ENCODE results near the gene GRIFIN.
A peak's percentile ranks its signal among the peaks of the same experiment; 100 is the strongest.
"Not testable (repeated sequence)": the region's sequence is repeated elsewhere in the genome, so short reads cannot be mapped to it uniquely, and the experiment has no call there.

The GRIFIN gene

DNA sequence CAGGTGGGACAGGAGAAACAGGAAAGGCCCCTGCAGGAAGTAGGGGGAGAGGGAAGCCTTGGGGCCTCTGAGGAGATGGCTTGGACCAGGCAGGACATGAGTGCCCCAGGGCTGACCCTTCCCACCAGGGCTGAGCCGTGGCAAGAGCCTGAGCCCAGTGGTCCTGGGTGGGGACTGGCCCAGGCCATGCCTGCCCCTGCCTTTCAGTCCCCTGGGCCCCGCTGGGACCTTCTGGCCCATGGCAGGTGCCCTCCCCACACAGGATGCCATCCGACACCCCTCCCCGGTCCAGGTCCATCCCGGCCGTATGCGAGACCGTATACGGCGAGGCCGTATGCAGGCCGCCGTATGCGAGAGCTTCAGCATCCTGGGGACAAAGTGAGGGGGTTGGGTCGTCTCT, 2.0 kb downstream of the GRIFIN start:
- peaks cover 8% of the 10 kb centered on the region; the same call in 1 of the 2 replicates for H3K4me1 ChIP-seq (ENCODE audit: insufficient read depth, low read length)
- no peak overlapping the region for H3K4me3 ChIP-seq (ENCODE audit: low read length)
- H3K27me3 ChIP-seq (ENCODE audit: insufficient read depth, low read length), result no peaks in the 10 kb centered on the region
- no peaks in the 10 kb centered on the region for H3K36me3 ChIP-seq (ENCODE audit: insufficient read depth, low read length)
- no peak overlapping the region for H3K27ac ChIP-seq (ENCODE audit: low read depth, low read length)
- 54% methylated on average over 14 of the region's 15 CpGs for WGBS
- no peak overlapping the region for H3K9ac ChIP-seq (ENCODE audit: low read depth, low read length)
- H3K9me3 ChIP-seq (ENCODE audit: insufficient read depth, low read depth, low read length), result no peaks in the 10 kb centered on the region

DNA sequence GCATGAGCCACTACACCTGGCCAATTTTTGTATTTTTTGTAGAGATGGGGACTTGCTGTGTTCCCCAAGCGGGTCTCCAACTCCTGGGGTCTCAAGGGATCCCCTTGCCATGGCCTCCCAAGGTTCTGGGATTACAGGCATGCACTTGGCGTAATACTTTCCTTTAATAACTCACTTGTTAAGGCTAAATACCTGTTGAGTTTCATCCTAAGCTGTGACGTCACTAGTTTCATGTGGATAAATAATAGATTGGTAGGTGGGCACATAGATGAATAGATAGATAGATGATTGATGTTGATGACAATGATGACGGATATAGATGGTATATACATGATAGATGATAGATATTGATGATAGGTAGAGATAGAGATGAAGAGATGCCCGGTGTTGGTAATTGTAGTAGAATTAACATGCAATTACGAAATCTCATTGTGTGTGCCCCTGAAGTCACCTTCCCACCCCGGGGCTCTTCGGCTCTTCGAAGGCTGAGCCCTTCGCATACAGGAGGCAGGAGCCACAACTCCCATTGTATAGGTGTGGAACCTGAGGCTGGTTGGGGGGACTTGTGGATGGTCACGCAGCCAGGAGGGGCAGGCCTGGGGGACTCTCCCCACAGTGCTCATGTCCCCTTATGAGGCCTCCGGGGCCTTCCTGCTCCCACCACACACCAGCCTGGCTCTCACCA, 2.6 kb downstream of the GRIFIN start:
- Histone ChIP-seq H3K36me3 (ENCODE audit: insufficient read depth, low read length) (no peaks in the 10 kb centered on the region), H3K4me1 (ENCODE audit: insufficient read depth, low read length) (peaks cover 8% of the 10 kb centered on the region; the same call in 1 of the 2 replicates), H3K27me3 (ENCODE audit: insufficient read depth, low read length) (no peaks in the 10 kb centered on the region), H3K27ac (ENCODE audit: low read depth, low read length) (no peak overlapping the region), H3K9me3 (ENCODE audit: insufficient read depth, low read depth, low read length) (no peaks in the 10 kb centered on the region), H3K9ac (ENCODE audit: low read depth, low read length) (no peak overlapping the region), H3K4me3 (ENCODE audit: low read length) (no peak overlapping the region)
- WGBS, result 91% methylated on average over 12 of the region's 12 CpGs

DNA sequence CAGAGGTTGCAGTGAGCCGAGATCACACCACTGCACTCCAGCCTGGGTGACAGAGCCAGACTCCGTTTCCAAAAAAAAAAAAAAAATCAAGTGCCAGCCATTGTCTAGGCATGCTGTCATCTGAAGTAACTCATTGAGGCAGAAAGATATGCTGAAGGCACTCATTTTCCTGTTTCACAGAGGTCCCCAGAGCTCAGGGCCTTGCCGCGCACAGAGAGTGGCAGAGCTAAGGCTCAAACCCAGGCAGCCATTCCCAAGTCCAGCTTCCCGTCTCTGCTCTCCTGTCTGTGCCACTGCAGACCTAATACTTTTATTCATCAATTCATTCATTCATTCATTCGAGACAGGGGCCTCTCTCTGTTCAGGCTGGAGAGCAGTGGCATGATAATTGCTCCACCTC, 3.5 kb downstream of the GRIFIN start:
- peaks cover 8% of the 10 kb centered on the region; the same call in 1 of the 2 replicates for H3K4me1 ChIP-seq (ENCODE audit: insufficient read depth, low read length)
- H3K9ac ChIP-seq (ENCODE audit: low read depth, low read length), result no peak overlapping the region
- 91% methylated on average over 6 of the region's 6 CpGs for WGBS

DNA sequence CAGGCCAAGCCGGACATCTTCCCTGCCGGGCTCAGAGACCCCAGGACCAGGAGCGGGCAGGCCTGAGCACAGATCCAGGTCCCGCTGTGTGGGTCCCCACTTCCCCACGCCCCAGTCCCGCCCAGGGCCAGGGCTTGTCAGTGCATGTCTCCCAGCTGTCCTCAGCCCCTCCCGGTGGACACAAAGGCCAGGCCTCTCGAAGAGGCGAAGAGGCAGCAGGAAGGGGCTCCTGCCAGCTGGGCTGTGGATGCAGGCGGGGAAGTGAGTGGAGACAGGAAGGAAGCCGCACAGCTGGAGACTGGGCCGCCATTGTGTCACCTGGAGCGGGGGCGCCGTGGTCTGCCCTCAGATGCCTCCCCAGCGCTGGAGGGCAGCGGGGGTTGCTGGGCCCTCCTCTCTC, 4.8 kb downstream of the GRIFIN start:
- H3K4me1 ChIP-seq (ENCODE audit: insufficient read depth, low read length), result peaks cover 8% of the 10 kb centered on the region; the same call in 1 of the 2 replicates
- no peak overlapping the region for H3K4me3 ChIP-seq (ENCODE audit: low read length)
- no peaks in the 10 kb centered on the region for H3K27me3 ChIP-seq (ENCODE audit: insufficient read depth, low read length)
- H3K27ac ChIP-seq (ENCODE audit: low read depth, low read length), result peak overlapping the region; percentile 51; the same call in 1 of the 2 replicates
- no peak overlapping the region for H3K9ac ChIP-seq (ENCODE audit: low read depth, low read length)
- WGBS, result 42% methylated on average over 17 of the region's 17 CpGs
- H3K36me3 ChIP-seq (ENCODE audit: insufficient read depth, low read length), result no peaks in the 10 kb centered on the region
- H3K9me3 ChIP-seq (ENCODE audit: insufficient read depth, low read depth, low read length), result no peaks in the 10 kb centered on the region

More for the DNA sequence above, 3.5 kb downstream of the GRIFIN start:
- Histone ChIP-seq H3K9me3 (ENCODE audit: insufficient read depth, low read depth, low read length) (no peaks in the 10 kb centered on the region), H3K4me3 (ENCODE audit: low read length) (no peak overlapping the region), H3K27ac (ENCODE audit: low read depth, low read length) (no peak overlapping the region), H3K36me3 (ENCODE audit: insufficient read depth, low read length) (no peaks in the 10 kb centered on the region), H3K27me3 (ENCODE audit: insufficient read depth, low read length) (no peaks in the 10 kb centered on the region)

DNA sequence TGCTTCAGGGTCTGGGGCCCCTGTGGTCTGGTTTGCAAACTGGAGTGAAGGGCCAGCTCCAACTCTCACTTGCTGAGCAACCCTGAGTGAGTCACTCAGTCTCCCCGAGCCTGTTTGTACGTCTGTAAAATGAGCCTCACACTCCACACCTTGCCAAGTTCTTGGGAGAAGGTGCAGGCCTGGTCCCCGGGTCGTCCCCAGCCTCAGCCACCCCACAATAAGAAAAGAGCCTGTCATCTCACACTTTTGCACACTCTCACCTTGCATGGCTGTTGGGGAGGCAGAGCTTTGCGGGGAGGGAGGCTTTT, 5.2 kb downstream of the GRIFIN start:
- WGBS, result 81% methylated on average over 5 of the region's 5 CpGs
- Histone ChIP-seq H3K27ac (ENCODE audit: low read depth, low read length) (peak overlapping the region; percentile 51; the same call in 1 of the 2 replicates), H3K9me3 (ENCODE audit: insufficient read depth, low read depth, low read length) (no peaks in the 10 kb centered on the region), H3K27me3 (ENCODE audit: insufficient read depth, low read length) (no peaks in the 10 kb centered on the region), H3K9ac (ENCODE audit: low read depth, low read length) (no peak overlapping the region), H3K36me3 (ENCODE audit: insufficient read depth, low read length) (no peaks in the 10 kb centered on the region), H3K4me3 (ENCODE audit: low read length) (no peak overlapping the region), H3K4me1 (ENCODE audit: insufficient read depth, low read length) (peaks cover 8% of the 10 kb centered on the region; the same call in 1 of the 2 replicates)

DNA sequence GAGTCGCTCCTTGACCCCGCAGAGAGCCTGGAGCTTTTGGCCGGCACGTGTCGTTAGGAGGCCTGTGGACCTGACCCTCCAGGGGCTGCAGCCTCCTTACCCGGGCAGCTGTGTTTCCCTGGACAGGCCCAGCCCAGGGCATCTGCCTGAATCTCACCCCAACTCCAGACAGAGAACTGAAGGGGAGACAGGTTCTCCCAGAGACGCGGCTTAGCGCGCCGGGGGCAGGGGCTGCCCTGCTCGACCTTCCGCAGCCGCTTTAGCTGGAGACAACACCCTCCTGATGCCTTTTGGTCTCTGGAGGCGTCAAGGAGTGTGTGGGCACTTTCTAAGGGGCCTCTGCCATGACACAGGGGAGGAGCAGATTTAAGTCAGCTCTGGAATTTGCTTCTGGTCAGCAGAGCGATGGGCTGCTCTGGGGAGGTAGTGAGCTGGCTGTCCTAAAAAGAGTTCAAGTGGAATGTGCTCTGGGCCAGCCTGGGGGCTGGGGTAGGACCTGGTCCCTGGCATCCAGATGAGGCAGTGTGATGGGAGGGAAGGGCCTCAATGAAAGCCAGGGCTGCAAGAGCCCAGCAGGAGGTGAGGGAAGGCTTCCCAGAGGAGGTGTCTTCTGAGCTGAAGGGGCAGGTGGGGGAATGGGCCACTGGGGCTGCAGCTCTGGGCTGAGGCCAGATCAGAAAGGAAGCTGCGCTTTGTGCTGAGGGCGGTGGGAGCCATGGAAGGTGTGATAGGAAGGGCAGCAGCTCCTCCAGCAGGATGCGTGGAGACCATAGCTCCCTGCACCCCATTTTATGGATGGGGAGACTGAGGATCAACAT, 5.8 kb downstream of the GRIFIN start:
- no peak overlapping the region for H3K27ac ChIP-seq (ENCODE audit: low read depth, low read length)

DNA sequence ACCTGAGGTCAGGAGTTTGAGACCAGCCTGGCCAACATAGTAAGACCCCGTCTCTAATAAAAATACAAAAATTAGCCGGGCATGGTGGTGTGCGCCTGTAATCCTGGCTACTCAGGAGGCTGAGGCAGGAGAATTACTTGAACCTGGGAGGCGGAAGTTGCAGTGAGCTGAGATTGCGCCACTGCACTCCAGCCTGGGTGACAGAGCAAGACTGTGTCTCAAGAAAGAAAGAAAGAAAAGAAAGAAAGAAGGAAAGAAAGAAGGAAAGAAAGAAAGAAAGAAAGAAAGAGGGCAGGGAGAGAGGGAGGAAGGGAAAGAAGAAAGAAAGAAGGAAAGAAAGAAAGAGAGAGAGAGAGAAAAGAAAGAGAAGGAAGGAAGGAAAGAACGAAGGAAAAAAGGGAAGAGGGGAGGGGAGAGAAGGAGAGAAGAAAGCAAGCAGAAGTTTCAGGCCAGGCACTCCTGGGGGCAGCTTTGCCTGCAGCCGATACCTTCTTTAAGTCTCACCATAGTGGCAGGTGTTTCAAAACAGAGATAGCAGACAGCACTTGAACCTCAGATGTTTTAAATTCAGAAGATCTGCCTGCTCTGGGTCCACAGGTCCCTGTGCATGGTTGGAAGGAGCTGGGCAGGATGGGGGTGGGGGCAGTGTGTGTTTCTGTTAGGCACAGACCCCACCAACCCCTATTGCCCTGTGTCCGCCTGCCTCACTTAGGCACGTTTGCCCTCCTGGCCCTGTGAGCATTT, 6.6 kb downstream of the GRIFIN start:
- not testable (repeated sequence) for H3K4me3 ChIP-seq (ENCODE audit: low read length); H3K9ac ChIP-seq (ENCODE audit: low read depth, low read length); H3K27me3 ChIP-seq (ENCODE audit: insufficient read depth, low read length); H3K4me1 ChIP-seq (ENCODE audit: insufficient read depth, low read length); H3K27ac ChIP-seq (ENCODE audit: low read depth, low read length); H3K9me3 ChIP-seq (ENCODE audit: insufficient read depth, low read depth, low read length); H3K36me3 ChIP-seq (ENCODE audit: insufficient read depth, low read length)
- 87% methylated on average over 9 of the region's 9 CpGs for WGBS

More for the DNA sequence above, 5.8 kb downstream of the GRIFIN start:
- Histone ChIP-seq H3K4me1 (ENCODE audit: insufficient read depth, low read length) (peaks cover 8% of the 10 kb centered on the region; the same call in 1 of the 2 replicates), H3K9me3 (ENCODE audit: insufficient read depth, low read depth, low read length) (no peaks in the 10 kb centered on the region), H3K9ac (ENCODE audit: low read depth, low read length) (no peak overlapping the region), H3K4me3 (ENCODE audit: low read length) (no peak overlapping the region), H3K27me3 (ENCODE audit: insufficient read depth, low read length) (no peaks in the 10 kb centered on the region), H3K36me3 (ENCODE audit: insufficient read depth, low read length) (no peaks in the 10 kb centered on the region)
- 87% methylated on average over 19 of the region's 19 CpGs for WGBS

DNA sequence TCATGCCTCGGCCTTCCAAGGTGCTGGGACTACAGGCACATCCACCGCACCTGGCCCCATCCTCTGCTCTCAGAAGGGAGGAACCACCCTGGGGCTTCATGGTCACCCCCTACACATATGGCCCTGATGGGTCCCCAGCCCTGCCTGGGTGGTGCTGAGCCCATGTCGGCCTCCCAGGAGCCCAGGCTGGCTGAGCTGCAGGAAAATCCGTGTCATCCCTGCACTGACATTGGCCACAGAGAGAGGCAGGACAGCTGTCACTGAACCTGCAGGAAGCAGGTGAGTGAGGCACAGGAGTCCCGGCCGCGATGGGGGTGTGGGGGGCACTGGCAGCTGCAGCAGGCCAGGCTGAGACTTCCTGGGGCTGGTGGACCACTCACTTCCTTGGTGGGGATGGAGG, 8.0 kb downstream of the GRIFIN start:
- Histone ChIP-seq H3K9me3 (ENCODE audit: insufficient read depth, low read depth, low read length) (0 out of 2 replicates have a peak, but pooled peaks cover 4% of the 10 kb centered on the region), H3K27me3 (ENCODE audit: insufficient read depth, low read length) (no peaks in the 10 kb centered on the region), H3K36me3 (ENCODE audit: insufficient read depth, low read length) (no peaks in the 10 kb centered on the region), H3K27ac (ENCODE audit: low read depth, low read length) (no peak overlapping the region), H3K9ac (ENCODE audit: low read depth, low read length) (no peak overlapping the region), H3K4me3 (ENCODE audit: low read length) (no peak overlapping the region), H3K4me1 (ENCODE audit: insufficient read depth, low read length) (no peaks in the 10 kb centered on the region)
- WGBS, result 90% methylated on average over 7 of the region's 7 CpGs

DNA sequence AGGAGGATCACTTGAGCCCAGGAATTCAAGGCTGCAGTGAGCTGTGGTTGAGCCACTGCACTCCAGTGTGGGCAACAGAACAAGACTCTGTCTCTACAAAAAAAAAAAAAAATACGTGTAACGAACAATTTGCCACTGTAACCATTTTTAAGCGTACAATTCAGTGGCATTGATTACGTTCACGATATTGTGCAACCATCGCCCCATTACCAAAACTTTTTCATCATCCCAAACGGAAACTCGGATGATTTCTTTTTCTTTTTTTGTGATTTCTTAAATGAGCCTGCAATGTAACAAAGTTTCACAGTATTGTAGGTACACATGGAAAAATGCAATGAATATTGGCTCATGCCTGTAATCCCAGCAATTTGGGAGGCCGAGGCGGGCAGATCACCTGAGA, 9.5 kb downstream of the GRIFIN start:
- H3K27ac ChIP-seq (ENCODE audit: low read depth, low read length), result no peak overlapping the region
- no peak overlapping the region for H3K4me3 ChIP-seq (ENCODE audit: low read length)
- H3K9ac ChIP-seq (ENCODE audit: low read depth, low read length), result no peak overlapping the region
- H3K36me3 ChIP-seq (ENCODE audit: insufficient read depth, low read length), result no peaks in the 10 kb centered on the region
- H3K27me3 ChIP-seq (ENCODE audit: insufficient read depth, low read length), result no peaks in the 10 kb centered on the region
- H3K9me3 ChIP-seq (ENCODE audit: insufficient read depth, low read depth, low read length), result 0 out of 2 replicates have a peak, but pooled peaks cover 4% of the 10 kb centered on the region
- whole genome bisulfite sequencing, result 95% methylated on average over 10 of the region's 10 CpGs
- no peaks in the 10 kb centered on the region for H3K4me1 ChIP-seq (ENCODE audit: insufficient read depth, low read length)

DNA sequence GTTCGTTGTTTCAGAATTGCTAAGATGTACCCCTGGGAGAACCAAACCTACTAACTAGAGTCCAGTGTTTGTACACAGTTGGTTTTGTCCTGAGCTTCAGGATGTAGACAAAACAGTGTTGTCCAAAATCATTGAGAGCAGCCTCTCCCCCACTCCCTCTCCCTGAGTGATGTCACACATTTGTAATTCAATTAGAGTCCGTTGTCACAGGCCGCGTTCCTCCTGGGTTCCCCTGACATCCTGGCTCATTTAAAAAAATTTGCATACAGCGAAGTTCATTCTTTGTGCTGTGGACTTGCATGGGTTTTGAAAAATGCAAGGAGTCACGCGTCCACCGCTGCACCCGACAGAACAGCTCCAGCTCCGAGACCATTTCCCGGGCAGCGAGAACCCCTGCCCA, 10.3 kb downstream of the GRIFIN start:
- no peak overlapping the region for H3K4me3 ChIP-seq (ENCODE audit: low read length)
- 0 out of 2 replicates have a peak, but pooled peaks cover 4% of the 10 kb centered on the region for H3K9me3 ChIP-seq (ENCODE audit: insufficient read depth, low read depth, low read length)
- H3K27ac ChIP-seq (ENCODE audit: low read depth, low read length), result no peak overlapping the region
- no peaks in the 10 kb centered on the region for H3K27me3 ChIP-seq (ENCODE audit: insufficient read depth, low read length)
- WGBS, result 63% methylated on average over 12 of the region's 12 CpGs
- H3K9ac ChIP-seq (ENCODE audit: low read depth, low read length), result no peak overlapping the region
- no peaks in the 10 kb centered on the region for H3K36me3 ChIP-seq (ENCODE audit: insufficient read depth, low read length)
- no peaks in the 10 kb centered on the region for H3K4me1 ChIP-seq (ENCODE audit: insufficient read depth, low read length)

DNA sequence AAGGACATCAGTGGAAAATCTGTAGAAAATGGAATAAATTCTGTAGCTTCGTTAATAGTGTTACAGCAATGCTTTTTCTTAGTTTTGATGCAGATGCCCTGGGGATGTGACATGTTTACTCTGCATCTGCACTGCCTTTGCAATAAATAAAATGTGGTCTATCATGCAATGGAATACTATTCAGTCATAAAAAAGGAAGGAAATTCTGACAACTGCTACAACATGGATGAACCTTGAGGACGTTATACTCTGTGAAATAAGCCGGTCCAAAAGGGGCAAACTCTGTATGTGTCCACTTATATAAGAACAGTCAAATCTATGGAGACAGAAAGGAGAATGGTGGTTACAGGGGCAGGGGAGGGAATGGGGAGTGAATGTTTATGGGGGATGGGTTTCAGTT, 13.5 kb downstream of the GRIFIN start:
- no peaks in the 10 kb centered on the region for H3K4me1 ChIP-seq (ENCODE audit: insufficient read depth, low read length)
- 84% methylated on average over 3 of the region's 3 CpGs for WGBS
- 0 out of 2 replicates have a peak, but pooled peaks cover 4% of the 10 kb centered on the region for H3K9me3 ChIP-seq (ENCODE audit: insufficient read depth, low read depth, low read length)

More for the DNA sequence above, 13.5 kb downstream of the GRIFIN start:
- no peaks in the 10 kb centered on the region for H3K27me3 ChIP-seq (ENCODE audit: insufficient read depth, low read length)
- H3K36me3 ChIP-seq (ENCODE audit: insufficient read depth, low read length), result no peaks in the 10 kb centered on the region
- no peak overlapping the region for H3K27ac ChIP-seq (ENCODE audit: low read depth, low read length)
- H3K9ac ChIP-seq (ENCODE audit: low read depth, low read length), result no peak overlapping the region
- H3K4me3 ChIP-seq (ENCODE audit: low read length), result no peak overlapping the region

All from HUES64 (cell line).